WTC11 (cell line): ENCODE results near the gene TEX36. TPM values are rescaled to one million over a fixed set of nuclear protein-coding genes. Genes with fewer than 3 reads are reported as not detected.

Experiments
- ATAC-seq: fragments of 200-7000 bp; cut with Tn5 transposase; 2 replicates; pipeline ENCODE4 v1.10.0; 2021; ENCODE audit warnings: mild to moderate bottlenecking, moderate library complexity
- CTCF ChIA-PET: fragments of 300-600 bp; sonication (Branson Sonifier 250); formaldehyde crosslinking; loops from one replicate; lab custom pipeline; 2021; ENCODE audit warnings: antibody characterized with exemption; lab: Charles Lee
- POLR2A ChIA-PET: fragments of 350-600 bp; sonication (Branson Sonifier 250); formaldehyde crosslinking; loops from one replicate; lab custom pipeline; 2021; ENCODE audit warnings: antibody characterized with exemption; lab: Charles Lee
- DNase-seq: peaks from one replicate; pipeline ENCODE4 v3.0.0; 2021; ENCODE audit warnings: low spot score
- H3K27ac Mint-ChIP-seq: 2 replicates; pipeline ENCODE4 v1.8.0; 2021; ENCODE audit warnings: mixed read lengths
- H3K27me3 Mint-ChIP-seq: 2 replicates; pipeline ENCODE4 v1.8.0; 2021; ENCODE audit warnings: low read depth, mild to moderate bottlenecking, moderate library complexity, mixed read lengths
- H3K36me3 Mint-ChIP-seq: 2 replicates; pipeline ENCODE4 v1.8.0; 2021; ENCODE audit warnings: mixed read lengths
- H3K4me1 Mint-ChIP-seq: 2 replicates; pipeline ENCODE4 v1.8.0; 2022; ENCODE audit warnings: mixed read lengths
- H3K4me3 Mint-ChIP-seq: 2 replicates; pipeline ENCODE4 v1.8.0; 2021; ENCODE audit warnings: mild to moderate bottlenecking, moderate library complexity, mixed read lengths
- H3K9me3 Mint-ChIP-seq: 2 replicates; pipeline ENCODE4 v1.8.0; 2021; ENCODE audit warnings: mixed read lengths
- ARID4B ChIP-seq: sonication (generic); formaldehyde crosslinking; IDR thresholded peaks from 2 replicates; pipeline ENCODE4 v1.8.0; 2023; ENCODE audit warnings: missing genetic modification reagents, mild to moderate bottlenecking, borderline replicate concordance
- ATF1 ChIP-seq: sonication (generic); formaldehyde crosslinking; IDR thresholded peaks from 2 replicates; pipeline ENCODE4 v1.8.1; 2023; ENCODE audit warnings: mild to moderate bottlenecking, moderate library complexity, missing genetic modification reagents
- ATF3 ChIP-seq: sonication (generic); formaldehyde crosslinking; conservative IDR thresholded peaks from 2 replicates; pipeline ENCODE4 v1.8.1; 2022; ENCODE audit warnings: mild to moderate bottlenecking, missing genetic modification reagents
- ATF6 ChIP-seq: sonication (generic); formaldehyde crosslinking; IDR thresholded peaks from 2 replicates; pipeline ENCODE4 v1.8.1; 2023; ENCODE audit warnings: mild to moderate bottlenecking, missing genetic modification reagents
- CREM ChIP-seq: sonication (generic); formaldehyde crosslinking; IDR thresholded peaks from 2 replicates; pipeline ENCODE4 v1.8.1; 2022; ENCODE audit warnings: mild to moderate bottlenecking, missing genetic modification reagents, moderate library complexity
- EMX1 ChIP-seq: fragments of 250-450 bp; sonication (Bioruptor Pico); IDR thresholded peaks from 2 replicates; pipeline ENCODE4 v1.8.0; 2021; ENCODE audit warnings: mild to moderate bottlenecking
- FOXP1 ChIP-seq: sonication (generic); formaldehyde crosslinking; IDR thresholded peaks from 2 replicates; pipeline ENCODE4 v1.8.0; 2022; ENCODE audit warnings: missing genetic modification reagents, mild to moderate bottlenecking, moderate library complexity, borderline replicate concordance
- JUN ChIP-seq: sonication (generic); formaldehyde crosslinking; IDR thresholded peaks from 2 replicates; pipeline ENCODE4 v1.8.0; 2023; ENCODE audit warnings: mild to moderate bottlenecking, missing genetic modification reagents
- MXD4 ChIP-seq: fragments of 250-450 bp; sonication (Bioruptor Pico); IDR thresholded peaks from 2 replicates; pipeline ENCODE4 v1.8.0; 2021; ENCODE audit warnings: mild to moderate bottlenecking, moderate library complexity, borderline replicate concordance
- NFYB ChIP-seq: sonication (generic); formaldehyde crosslinking; conservative IDR thresholded peaks from 2 replicates; pipeline ENCODE4 v1.8.0; 2022; ENCODE audit warnings: low read depth, missing genetic modification reagents
- PRRX2 ChIP-seq: fragments of 250-450 bp; sonication (Bioruptor Pico); IDR thresholded peaks from 2 replicates; pipeline ENCODE4 v1.8.0; 2021; ENCODE audit warnings: mild to moderate bottlenecking
- TEAD1 ChIP-seq: sonication (generic); formaldehyde crosslinking; IDR thresholded peaks from 2 replicates; pipeline ENCODE4 v1.8.0; 2022; ENCODE audit warnings: mild to moderate bottlenecking, missing genetic modification reagents
- TP53 ChIP-seq: sonication (generic); formaldehyde crosslinking; IDR thresholded peaks from 2 replicates; pipeline ENCODE4 v1.8.1; 2023; ENCODE audit warnings: mild to moderate bottlenecking, missing genetic modification reagents
- ZNF232 ChIP-seq: sonication (generic); formaldehyde crosslinking; IDR thresholded peaks from 2 replicates; pipeline ENCODE4 v1.8.0; 2022; ENCODE audit warnings: mild to moderate bottlenecking, missing genetic modification reagents
- total RNA-seq: library from RNA; stranded (reverse); gene quantifications from 3 replicates; pipeline ENCODE4 v1.2.3, GENCODE V29; 2021
- TF ChIP-seq, protein P1 (sequence below): sonication (generic); formaldehyde crosslinking; IDR thresholded peaks from 2 replicates; pipeline ENCODE4 v1.8.1; 2023; ENCODE audit warnings: mild to moderate bottlenecking, moderate library complexity, missing genetic modification reagents
- TF ChIP-seq, protein P2 (sequence below): sonication (generic); formaldehyde crosslinking; IDR thresholded peaks from 2 replicates; pipeline ENCODE4 v1.8.1; 2023; ENCODE audit warnings: mild to moderate bottlenecking, missing genetic modification reagents, moderate library complexity
- TF ChIP-seq, protein P3 (sequence below): sonication (generic); formaldehyde crosslinking; IDR thresholded peaks from 2 replicates; pipeline ENCODE4 v1.8.0; 2022; ENCODE audit warnings: mild to moderate bottlenecking, missing genetic modification reagents
- TF ChIP-seq, protein P4 (sequence below): sonication (generic); formaldehyde crosslinking; IDR thresholded peaks from 2 replicates; pipeline ENCODE4 v1.8.1; 2023; ENCODE audit warnings: mild to moderate bottlenecking, missing genetic modification reagents, moderate library complexity
- TF ChIP-seq, protein P5 (sequence below): sonication (generic); formaldehyde crosslinking; IDR thresholded peaks from 2 replicates; pipeline ENCODE4 v1.8.1; 2022; ENCODE audit warnings: mild to moderate bottlenecking, missing genetic modification reagents, moderate library complexity, borderline replicate concordance
- TF ChIP-seq, protein P6 (sequence below): fragments of 250-450 bp; sonication (Bioruptor Pico); IDR thresholded peaks from 2 replicates; pipeline ENCODE4 v1.9.0; 2021; ENCODE audit warnings: mild to moderate bottlenecking

TEX36 gene
- total RNA-seq, 1 experiment from 2014 or later = not detected

DNA sequence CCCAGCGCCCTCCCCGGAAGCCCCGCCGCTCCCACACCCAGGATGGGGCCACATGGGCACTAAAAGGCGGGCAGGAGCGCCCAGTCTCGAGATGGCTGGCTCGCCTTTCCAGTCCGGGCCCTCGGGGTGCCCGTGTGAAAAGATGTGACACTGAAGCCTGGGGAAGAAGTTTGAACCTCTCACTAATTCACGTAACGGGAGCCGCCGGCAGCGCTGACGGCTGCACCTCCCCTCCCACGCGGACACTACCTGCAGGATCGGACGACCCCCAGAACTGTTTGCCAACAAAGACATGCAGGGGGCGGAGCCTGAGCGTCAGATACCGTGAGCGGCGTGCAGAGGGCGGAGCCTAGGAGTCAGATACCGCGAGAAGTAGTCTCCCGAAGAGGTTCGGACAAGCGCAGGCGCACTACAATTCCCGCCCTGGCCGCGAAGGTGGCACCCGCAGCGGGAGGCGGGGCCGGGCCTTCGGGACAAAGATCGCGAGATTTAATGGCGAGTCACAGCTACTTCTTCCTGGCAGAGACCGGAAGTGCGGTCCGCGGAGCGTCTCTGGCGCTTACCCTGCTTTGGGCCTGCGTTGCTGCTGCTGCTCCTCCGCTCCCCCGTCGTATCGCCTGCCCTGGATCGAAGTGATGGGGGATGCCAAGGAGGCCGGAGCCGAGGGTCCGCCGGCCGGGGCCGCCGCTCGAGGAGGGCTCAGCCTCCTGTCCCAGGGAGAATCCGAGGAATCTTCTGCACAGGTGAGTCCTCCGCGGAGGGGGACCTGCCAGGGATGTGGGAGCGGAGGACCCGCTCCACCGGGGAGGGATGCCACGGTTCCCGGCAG is 36.4 kb upstream of the TEX36 start, which contains the start of gene EDRF1:
EDRF1 (plus strand) TSS at position 537 of the 829 bp plus-strand sequence; CDS start at position 636, 99 bp downstream.
- H3K4me3 Mint-ChIP-seq = peak within 1 kb of the TSS; percentile 95
- CTCF ChIA-PET = interaction anchor here (0.6 to 1.0 kb wide), 3 partner anchors 12 to 271 kb away, joined by 3 to 4 read pairs (median 3); no protein-coding TSS in a partner anchor
- ATAC-seq (peak; percentile 98), DNase-seq (peak; percentile 99)
- peak within 1 kb of the TSS; percentile 96 for H3K27ac Mint-ChIP-seq
- H3K9me3 Mint-ChIP-seq = peaks cover 6% of the 10 kb centered on the region
- peaks cover 33% of the 10 kb centered on the region for H3K36me3 Mint-ChIP-seq
- H3K4me1 Mint-ChIP-seq = peaks cover 11% of the 10 kb centered on the region
- peaks cover 10% of the 10 kb centered on the region for H3K27me3 Mint-ChIP-seq
- POLR2A ChIA-PET = interaction anchor here (0.7 kb wide), 1 partner anchor 88 kb away, joined by 3 read pairs; no protein-coding TSS in a partner anchor
- TF ChIP-seq FOXP1 (CRISPR knock-in tag) (peak; percentile 95), NFYB (CRISPR knock-in tag) (0 out of 2 replicates have a peak, but pooled peaks have one; percentile 28), TEAD1 (no peak), CREM (CRISPR knock-in tag) (peak; percentile 6), ARID4B (CRISPR knock-in tag) (peak; percentile 70), ATF3 (CRISPR knock-in tag) (no peak), EMX1 (CRISPR knock-in tag) (no peak), ATF1 (CRISPR knock-in tag) (no peak), JUN (peak; percentile 72; the same call in 1 of the 2 replicates), ZNF232 (0 out of 2 replicates have a peak, but pooled peaks have one; percentile 62), TP53 (no peak; the same call in 1 of the 2 replicates), PRRX2 (CRISPR knock-in tag) (no peak), ATF6 (no peak), MXD4 (CRISPR knock-in tag) (no peak)
- TF ChIP-seq, protein P1, sequence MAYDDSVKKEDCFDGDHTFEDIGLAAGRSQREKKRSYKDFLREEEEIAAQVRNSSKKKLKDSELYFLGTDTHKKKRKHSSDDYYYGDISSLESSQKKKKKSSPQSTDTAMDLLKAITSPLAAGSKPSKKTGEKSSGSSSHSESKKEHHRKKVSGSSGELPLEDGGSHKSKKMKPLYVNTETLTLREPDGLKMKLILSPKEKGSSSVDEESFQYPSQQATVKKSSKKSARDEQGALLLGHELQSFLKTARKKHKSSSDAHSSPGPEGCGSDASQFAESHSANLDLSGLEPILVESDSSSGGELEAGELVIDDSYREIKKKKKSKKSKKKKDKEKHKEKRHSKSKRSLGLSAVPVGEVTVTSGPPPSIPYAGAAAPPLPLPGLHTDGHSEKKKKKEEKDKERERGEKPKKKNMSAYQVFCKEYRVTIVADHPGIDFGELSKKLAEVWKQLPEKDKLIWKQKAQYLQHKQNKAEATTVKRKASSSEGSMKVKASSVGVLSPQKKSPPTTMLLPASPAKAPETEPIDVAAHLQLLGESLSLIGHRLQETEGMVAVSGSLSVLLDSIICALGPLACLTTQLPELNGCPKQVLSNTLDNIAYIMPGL = 0 out of 2 replicates have a peak, but pooled peaks have one; percentile 56
- TF ChIP-seq, protein P2, sequence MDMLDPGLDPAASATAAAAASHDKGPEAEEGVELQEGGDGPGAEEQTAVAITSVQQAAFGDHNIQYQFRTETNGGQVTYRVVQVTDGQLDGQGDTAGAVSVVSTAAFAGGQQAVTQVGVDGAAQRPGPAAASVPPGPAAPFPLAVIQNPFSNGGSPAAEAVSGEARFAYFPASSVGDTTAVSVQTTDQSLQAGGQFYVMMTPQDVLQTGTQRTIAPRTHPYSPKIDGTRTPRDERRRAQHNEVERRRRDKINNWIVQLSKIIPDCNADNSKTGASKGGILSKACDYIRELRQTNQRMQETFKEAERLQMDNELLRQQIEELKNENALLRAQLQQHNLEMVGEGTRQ = 0 out of 2 replicates have a peak, but pooled peaks have one; percentile 34
- TF ChIP-seq, protein P3, sequence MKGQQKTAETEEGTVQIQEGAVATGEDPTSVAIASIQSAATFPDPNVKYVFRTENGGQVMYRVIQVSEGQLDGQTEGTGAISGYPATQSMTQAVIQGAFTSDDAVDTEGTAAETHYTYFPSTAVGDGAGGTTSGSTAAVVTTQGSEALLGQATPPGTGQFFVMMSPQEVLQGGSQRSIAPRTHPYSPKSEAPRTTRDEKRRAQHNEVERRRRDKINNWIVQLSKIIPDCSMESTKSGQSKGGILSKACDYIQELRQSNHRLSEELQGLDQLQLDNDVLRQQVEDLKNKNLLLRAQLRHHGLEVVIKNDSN (CRISPR knock-in tag) = peak; percentile 62; the same call in 1 of the 2 replicates
- TF ChIP-seq, protein P4, sequence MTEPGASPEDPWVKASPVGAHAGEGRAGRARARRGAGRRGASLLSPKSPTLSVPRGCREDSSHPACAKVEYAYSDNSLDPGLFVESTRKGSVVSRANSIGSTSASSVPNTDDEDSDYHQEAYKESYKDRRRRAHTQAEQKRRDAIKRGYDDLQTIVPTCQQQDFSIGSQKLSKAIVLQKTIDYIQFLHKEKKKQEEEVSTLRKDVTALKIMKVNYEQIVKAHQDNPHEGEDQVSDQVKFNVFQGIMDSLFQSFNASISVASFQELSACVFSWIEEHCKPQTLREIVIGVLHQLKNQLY (CRISPR knock-in tag) = no peak
- TF ChIP-seq, protein P5, sequence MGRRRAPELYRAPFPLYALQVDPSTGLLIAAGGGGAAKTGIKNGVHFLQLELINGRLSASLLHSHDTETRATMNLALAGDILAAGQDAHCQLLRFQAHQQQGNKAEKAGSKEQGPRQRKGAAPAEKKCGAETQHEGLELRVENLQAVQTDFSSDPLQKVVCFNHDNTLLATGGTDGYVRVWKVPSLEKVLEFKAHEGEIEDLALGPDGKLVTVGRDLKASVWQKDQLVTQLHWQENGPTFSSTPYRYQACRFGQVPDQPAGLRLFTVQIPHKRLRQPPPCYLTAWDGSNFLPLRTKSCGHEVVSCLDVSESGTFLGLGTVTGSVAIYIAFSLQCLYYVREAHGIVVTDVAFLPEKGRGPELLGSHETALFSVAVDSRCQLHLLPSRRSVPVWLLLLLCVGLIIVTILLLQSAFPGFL = 0 out of 2 replicates have a peak, but pooled peaks have one; percentile 57
- TF ChIP-seq, protein P6, sequence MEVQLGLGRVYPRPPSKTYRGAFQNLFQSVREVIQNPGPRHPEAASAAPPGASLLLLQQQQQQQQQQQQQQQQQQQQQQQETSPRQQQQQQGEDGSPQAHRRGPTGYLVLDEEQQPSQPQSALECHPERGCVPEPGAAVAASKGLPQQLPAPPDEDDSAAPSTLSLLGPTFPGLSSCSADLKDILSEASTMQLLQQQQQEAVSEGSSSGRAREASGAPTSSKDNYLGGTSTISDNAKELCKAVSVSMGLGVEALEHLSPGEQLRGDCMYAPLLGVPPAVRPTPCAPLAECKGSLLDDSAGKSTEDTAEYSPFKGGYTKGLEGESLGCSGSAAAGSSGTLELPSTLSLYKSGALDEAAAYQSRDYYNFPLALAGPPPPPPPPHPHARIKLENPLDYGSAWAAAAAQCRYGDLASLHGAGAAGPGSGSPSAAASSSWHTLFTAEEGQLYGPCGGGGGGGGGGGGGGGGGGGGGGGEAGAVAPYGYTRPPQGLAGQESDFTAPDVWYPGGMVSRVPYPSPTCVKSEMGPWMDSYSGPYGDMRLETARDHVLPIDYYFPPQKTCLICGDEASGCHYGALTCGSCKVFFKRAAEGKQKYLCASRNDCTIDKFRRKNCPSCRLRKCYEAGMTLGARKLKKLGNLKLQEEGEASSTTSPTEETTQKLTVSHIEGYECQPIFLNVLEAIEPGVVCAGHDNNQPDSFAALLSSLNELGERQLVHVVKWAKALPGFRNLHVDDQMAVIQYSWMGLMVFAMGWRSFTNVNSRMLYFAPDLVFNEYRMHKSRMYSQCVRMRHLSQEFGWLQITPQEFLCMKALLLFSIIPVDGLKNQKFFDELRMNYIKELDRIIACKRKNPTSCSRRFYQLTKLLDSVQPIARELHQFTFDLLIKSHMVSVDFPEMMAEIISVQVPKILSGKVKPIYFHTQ = no peak
